Measurements from ENCODE around the gene UGDH. TPM values are rescaled to one million over a fixed set of nuclear protein-coding genes. Genes with fewer than 3 reads are reported as not detected.
A peak's percentile ranks its signal among the peaks of the same experiment; 100 is the strongest.

Gene UGDH
- total RNA-seq, 1 donor from 2014 or later = 76.2 TPM

DNA sequence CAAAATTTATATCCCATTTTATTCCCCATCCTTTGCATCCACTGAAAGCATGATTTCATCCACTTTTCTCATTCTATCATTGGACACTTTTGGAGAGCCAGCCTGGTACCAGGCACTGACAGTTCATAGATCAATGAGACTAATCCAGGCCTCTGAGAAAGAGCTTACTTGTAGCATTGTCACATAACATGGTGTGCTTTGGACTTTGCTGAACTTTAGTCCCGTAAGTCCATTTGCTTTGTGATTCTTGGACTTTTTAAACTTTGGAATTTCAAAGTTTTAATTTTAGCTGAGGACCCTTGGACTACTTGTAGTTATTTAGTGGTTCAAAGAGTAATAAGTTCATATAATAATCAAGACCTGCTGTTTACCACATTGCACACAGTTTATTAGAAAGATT, 56.8 kb downstream of the UGDH start:
- TF ChIP-seq, protein P1, sequence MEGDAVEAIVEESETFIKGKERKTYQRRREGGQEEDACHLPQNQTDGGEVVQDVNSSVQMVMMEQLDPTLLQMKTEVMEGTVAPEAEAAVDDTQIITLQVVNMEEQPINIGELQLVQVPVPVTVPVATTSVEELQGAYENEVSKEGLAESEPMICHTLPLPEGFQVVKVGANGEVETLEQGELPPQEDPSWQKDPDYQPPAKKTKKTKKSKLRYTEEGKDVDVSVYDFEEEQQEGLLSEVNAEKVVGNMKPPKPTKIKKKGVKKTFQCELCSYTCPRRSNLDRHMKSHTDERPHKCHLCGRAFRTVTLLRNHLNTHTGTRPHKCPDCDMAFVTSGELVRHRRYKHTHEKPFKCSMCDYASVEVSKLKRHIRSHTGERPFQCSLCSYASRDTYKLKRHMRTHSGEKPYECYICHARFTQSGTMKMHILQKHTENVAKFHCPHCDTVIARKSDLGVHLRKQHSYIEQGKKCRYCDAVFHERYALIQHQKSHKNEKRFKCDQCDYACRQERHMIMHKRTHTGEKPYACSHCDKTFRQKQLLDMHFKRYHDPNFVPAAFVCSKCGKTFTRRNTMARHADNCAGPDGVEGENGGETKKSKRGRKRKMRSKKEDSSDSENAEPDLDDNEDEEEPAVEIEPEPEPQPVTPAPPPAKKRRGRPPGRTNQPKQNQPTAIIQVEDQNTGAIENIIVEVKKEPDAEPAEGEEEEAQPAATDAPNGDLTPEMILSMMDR (IDR thresholded peaks at IDR 0.05; ENCODE audit: unreplicated experiment) = no peak
- Mint-ChIP-seq H3K4me3 (no peak overlapping the region), H3K4me1 (peaks cover 13% of the 10 kb centered on the region), H3K27ac (peak overlapping the region; percentile 98), H3K27me3 (ENCODE audit: low read depth) (no peaks in the 10 kb centered on the region), H3K9me3 (no peaks in the 10 kb centered on the region), H3K36me3 (peaks cover 8% of the 10 kb centered on the region)
- no peak for DNase-seq (ENCODE audit: low spot score in 2 of 2, unreplicated experiment in 2 of 2)

DNA sequence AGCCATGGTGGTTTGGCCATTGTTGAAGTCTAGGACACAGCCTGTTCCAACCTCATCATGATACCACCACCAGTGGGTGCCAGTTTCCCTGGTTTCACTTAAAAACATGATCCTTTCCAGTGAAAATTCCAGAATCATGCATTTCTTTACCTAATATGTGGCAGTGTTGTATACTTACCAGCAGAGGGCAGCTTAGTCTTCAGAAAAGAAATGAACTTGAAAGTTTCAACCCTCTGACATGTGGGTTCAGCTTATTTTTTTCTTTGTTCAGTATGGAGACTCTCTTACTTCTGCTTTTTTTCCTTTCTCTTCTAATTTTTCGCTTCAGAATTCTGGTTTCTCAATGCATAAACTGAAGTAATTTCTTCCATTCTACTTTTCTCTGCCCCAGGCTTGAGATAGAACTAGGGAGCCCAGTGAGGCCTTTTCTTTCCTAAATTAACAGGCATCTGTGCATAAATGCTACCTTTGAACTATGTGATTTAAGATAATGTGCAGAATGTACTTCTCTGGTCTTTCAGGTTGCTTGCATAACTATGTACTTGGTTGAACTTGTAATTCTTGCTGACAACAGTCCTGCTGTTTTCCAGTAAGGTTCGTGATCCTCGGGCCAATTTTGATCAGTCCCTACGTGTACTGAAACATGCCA, 57.7 kb downstream of the UGDH start:
- peaks cover 20% of the 10 kb centered on the region for H3K4me1 Mint-ChIP-seq
- no peak overlapping the region for H3K4me3 Mint-ChIP-seq
- TF ChIP-seq, protein P1 (IDR thresholded peaks at IDR 0.05; ENCODE audit: unreplicated experiment) = peak; percentile 90
- no peaks in the 10 kb centered on the region for H3K27me3 Mint-ChIP-seq (ENCODE audit: low read depth)
- peaks cover 9% of the 10 kb centered on the region for H3K36me3 Mint-ChIP-seq
- peak overlapping the region; percentile 98 for H3K27ac Mint-ChIP-seq
- H3K9me3 Mint-ChIP-seq = no peaks in the 10 kb centered on the region
- DNase-seq (ENCODE audit: low spot score in 2 of 2, unreplicated experiment in 2 of 2) = no peak

DNA sequence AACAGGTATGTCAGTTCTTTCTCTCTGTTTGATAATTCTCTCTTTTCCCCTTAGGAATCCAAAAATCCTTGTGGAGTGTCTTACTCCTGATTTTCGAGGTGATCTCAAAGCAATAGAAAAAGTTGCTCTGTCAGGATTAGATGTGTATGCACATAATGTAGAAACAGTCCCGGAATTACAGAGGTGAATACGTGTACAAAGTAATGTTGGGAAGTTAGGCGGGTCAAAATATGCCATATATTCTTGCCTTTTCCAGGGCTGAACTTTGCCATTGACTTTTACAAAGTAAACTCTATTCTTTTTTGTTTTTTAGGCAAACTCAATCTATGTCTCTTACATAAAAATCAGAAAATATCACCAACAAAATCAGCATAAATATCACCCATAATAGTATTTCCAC, 59.8 kb downstream of the UGDH start:
- DNase-seq (ENCODE audit: low spot score in 2 of 2, unreplicated experiment in 2 of 2) = no peak
- no peak overlapping the region for H3K4me3 Mint-ChIP-seq
- H3K27ac Mint-ChIP-seq = peak overlapping the region; percentile 36
- peaks cover 13% of the 10 kb centered on the region for H3K36me3 Mint-ChIP-seq
- TF ChIP-seq, protein P1 (IDR thresholded peaks at IDR 0.05; ENCODE audit: unreplicated experiment) = no peak
- H3K9me3 Mint-ChIP-seq = no peaks in the 10 kb centered on the region
- peaks cover 20% of the 10 kb centered on the region for H3K4me1 Mint-ChIP-seq
- H3K27me3 Mint-ChIP-seq (ENCODE audit: low read depth) = no peaks in the 10 kb centered on the region

DNA sequence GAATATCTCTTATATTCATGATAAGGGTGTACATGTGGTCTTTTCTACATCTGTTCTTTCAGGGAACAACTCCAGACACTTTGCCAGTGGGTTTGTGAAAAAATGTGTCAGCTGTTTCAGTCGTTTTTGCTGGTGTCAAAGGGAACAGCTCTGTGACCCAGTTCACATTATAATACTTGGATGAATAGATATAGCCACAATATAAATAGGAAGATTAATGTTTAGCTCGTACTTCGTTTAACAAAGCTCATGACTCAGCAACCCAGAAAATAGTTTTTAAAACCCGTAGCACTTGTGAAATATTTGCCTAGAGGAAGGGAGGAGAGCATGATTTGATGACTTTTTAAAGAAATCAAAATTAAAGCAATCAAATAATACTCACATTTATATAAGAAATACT, 60.5 kb downstream of the UGDH start:
- Mint-ChIP-seq H3K4me1 (peaks cover 20% of the 10 kb centered on the region), H3K9me3 (no peaks in the 10 kb centered on the region), H3K27ac (no peak overlapping the region), H3K27me3 (ENCODE audit: low read depth) (no peaks in the 10 kb centered on the region), H3K4me3 (no peak overlapping the region), H3K36me3 (peaks cover 13% of the 10 kb centered on the region)
- TF ChIP-seq, protein P1 (IDR thresholded peaks at IDR 0.05; ENCODE audit: unreplicated experiment) = no peak
- no peak for DNase-seq (ENCODE audit: low spot score in 2 of 2, unreplicated experiment in 2 of 2)

DNA sequence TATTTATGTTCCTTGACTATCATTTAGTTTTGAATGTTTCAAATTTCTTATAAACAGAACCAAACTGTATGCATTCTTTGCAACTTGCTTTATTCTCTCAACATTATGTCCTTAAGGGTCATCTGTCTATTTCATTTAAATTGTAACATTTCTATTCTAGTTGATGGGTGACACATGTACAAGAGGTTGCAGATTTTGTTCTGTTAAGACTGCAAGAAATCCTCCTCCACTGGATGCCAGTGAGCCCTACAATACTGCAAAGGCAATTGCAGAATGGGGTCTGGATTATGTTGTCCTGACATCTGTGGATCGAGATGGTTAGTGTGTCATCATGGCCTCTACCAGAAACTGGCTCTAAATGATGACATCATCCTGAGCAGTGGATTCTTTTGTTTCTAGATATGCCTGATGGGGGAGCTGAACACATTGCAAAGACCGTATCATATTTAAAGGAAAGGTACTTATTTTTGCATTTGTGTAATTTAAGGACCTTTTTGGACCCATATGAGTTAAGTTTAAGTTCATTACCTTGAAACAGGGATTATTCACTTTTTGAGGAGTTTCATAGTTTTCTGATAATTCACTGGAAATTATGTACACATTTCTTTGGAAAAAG, 62.2 kb downstream of the UGDH start:
- Mint-ChIP-seq H3K4me1 (peaks cover 15% of the 10 kb centered on the region), H3K9me3 (no peaks in the 10 kb centered on the region), H3K4me3 (no peak overlapping the region), H3K27ac (peak overlapping the region; percentile 97), H3K36me3 (peaks cover 9% of the 10 kb centered on the region), H3K27me3 (ENCODE audit: low read depth) (no peaks in the 10 kb centered on the region)
- TF ChIP-seq, protein P1 (IDR thresholded peaks at IDR 0.05; ENCODE audit: unreplicated experiment) = no peak
- DNase-seq (ENCODE audit: low spot score in 2 of 2, unreplicated experiment in 2 of 2) = no peak

All from mesothelial cell of epicardium (in vitro differentiated cells).